Measurements from ENCODE around the gene CAMTA1. TPM values are rescaled to one million over a fixed set of nuclear protein-coding genes. Genes with fewer than 3 reads are reported as not detected.

CAMTA1 gene
- total and polyA plus RNA-seq, 2 experiments from 2014 or later = 89.0 to 145 TPM

DNA sequence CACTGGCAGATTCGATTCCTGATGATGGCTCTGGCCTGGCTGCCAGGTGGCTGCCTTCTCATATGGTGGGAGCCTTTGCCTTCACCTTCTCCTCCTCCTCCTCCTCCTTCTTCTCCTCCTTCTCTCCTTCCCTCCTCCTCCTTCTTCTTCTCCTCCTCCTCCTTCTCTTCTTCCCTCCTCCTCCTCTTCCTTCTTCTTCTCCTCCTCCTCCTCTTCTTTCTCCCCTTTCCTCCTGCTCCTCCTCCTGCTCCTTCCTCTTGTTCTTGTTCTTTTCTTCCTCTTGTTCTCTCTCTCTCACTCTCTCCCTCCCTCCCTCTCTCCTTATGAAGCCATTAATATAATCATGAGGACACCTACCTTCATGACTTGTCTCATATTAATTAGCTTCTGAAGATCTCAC is 278.7 kb downstream of the CAMTA1 start:
- no peaks in the 10 kb centered on the region for H3K9me3 ChIP-seq (ENCODE audit: low read depth)
- WGBS (ENCODE audit: low lambda C conversion rate, missing lambda C conversion rate) = 100% methylated on average over 1 of the region's 1 CpG
- no peaks in the 10 kb centered on the region for H3K9me2 ChIP-seq (replicated peaks; ENCODE audit: insufficient read depth)
- no peak for DNase-seq (ENCODE audit: low spot score)
- H4K20me1 ChIP-seq (ENCODE audit: insufficient read depth, poor library complexity, severe bottlenecking) = no peaks in the 10 kb centered on the region
- no peaks in the 10 kb centered on the region for H3K36me3 ChIP-seq (replicated peaks; ENCODE audit: insufficient read depth, low read depth)
- H3K4me2 ChIP-seq = no peak overlapping the region
- no peak overlapping the region for H3K27ac ChIP-seq
- peaks cover 5% of the 10 kb centered on the region for H3K27me3 ChIP-seq
- H3K4me3 ChIP-seq = no peak overlapping the region
- no peaks in the 10 kb centered on the region for H3K79me2 ChIP-seq
- TF ChIP-seq, protein P1, sequence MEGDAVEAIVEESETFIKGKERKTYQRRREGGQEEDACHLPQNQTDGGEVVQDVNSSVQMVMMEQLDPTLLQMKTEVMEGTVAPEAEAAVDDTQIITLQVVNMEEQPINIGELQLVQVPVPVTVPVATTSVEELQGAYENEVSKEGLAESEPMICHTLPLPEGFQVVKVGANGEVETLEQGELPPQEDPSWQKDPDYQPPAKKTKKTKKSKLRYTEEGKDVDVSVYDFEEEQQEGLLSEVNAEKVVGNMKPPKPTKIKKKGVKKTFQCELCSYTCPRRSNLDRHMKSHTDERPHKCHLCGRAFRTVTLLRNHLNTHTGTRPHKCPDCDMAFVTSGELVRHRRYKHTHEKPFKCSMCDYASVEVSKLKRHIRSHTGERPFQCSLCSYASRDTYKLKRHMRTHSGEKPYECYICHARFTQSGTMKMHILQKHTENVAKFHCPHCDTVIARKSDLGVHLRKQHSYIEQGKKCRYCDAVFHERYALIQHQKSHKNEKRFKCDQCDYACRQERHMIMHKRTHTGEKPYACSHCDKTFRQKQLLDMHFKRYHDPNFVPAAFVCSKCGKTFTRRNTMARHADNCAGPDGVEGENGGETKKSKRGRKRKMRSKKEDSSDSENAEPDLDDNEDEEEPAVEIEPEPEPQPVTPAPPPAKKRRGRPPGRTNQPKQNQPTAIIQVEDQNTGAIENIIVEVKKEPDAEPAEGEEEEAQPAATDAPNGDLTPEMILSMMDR (IDR thresholded peaks at IDR 0.05; ENCODE audit: poor library complexity) = no peak
- TF ChIP-seq EZH2 (IDR thresholded peaks at IDR 0.05; ENCODE audit: borderline replicate concordance) = no peak
- TF ChIP-seq EZH2phosphoT487 (IDR thresholded peaks at IDR 0.05; ENCODE audit: low read depth, severe bottlenecking, unreplicated experiment) = no peak
- H2AFZ ChIP-seq = no peak overlapping the region
- H3K4me1 ChIP-seq (ENCODE audit: insufficient read depth) = no peaks in the 10 kb centered on the region

DNA sequence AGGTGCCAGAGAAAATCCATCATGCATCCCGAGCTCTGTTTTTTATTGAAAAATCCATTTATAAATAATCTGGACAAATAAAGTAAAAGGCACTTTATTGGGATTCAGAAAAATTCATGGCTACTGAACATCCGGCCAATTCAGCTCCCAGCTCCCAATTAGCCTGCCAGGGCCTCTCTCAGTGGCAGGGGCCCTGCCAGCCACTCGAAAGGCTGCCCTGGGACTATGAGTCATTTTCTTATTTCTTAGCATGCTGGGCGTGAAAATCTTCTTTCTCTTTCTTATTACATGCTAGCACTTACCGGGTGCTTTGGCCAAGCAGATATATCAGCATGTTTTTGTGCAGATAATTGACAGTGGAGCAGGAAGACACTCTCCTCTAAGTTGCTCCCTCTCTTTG is 283.3 kb downstream of the CAMTA1 start:
- Histone ChIP-seq H3K79me2 (no peaks in the 10 kb centered on the region), H4K20me1 (ENCODE audit: insufficient read depth, poor library complexity, severe bottlenecking) (no peaks in the 10 kb centered on the region), H3K27me3 (peaks cover 18% of the 10 kb centered on the region), H3K36me3 (replicated peaks; ENCODE audit: insufficient read depth, low read depth) (no peaks in the 10 kb centered on the region), H3K27ac (no peak overlapping the region), H2AFZ (no peak overlapping the region), H3K4me2 (no peak overlapping the region), H3K9me2 (replicated peaks; ENCODE audit: insufficient read depth) (no peaks in the 10 kb centered on the region), H3K9me3 (ENCODE audit: low read depth) (no peaks in the 10 kb centered on the region), H3K4me1 (ENCODE audit: insufficient read depth) (no peaks in the 10 kb centered on the region), H3K4me3 (no peak overlapping the region)
- WGBS (ENCODE audit: low lambda C conversion rate, missing lambda C conversion rate) = 89% methylated on average over 5 of the region's 5 CpGs
- DNase-seq (ENCODE audit: low spot score) = no peak
- TF ChIP-seq EZH2phosphoT487 (IDR thresholded peaks at IDR 0.05; ENCODE audit: low read depth, severe bottlenecking, unreplicated experiment) (no peak), EZH2 (IDR thresholded peaks at IDR 0.05; ENCODE audit: borderline replicate concordance) (no peak)
- TF ChIP-seq, protein P1 (IDR thresholded peaks at IDR 0.05; ENCODE audit: poor library complexity) = no peak

DNA sequence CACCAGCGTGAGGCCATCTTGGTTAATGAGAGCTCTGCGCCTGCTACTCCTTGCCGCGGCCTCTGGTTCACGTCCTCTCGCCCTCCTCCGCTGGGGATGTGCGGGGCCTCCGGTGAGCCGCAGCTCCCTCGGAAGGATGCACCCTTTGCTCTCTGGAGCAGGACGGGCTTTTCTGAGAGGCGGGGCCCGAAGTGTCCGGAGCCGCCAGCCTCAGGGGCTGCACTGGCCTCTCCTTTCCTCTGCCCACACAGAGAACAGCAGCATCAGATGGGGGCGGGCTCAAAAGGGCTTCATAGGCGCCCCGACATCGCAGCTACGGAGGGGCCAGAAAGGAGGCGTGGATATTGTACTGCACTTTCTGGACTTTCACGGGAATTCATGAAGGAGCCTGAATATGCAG is 284.7 kb downstream of the CAMTA1 start:
- peak; percentile 16 for DNase-seq (ENCODE audit: low spot score)
- Histone ChIP-seq H3K27ac (no peak overlapping the region), H3K4me1 (ENCODE audit: insufficient read depth) (no peaks in the 10 kb centered on the region), H3K9me3 (ENCODE audit: low read depth) (no peaks in the 10 kb centered on the region), H3K27me3 (peaks cover 18% of the 10 kb centered on the region), H2AFZ (peak overlapping the region; percentile 3), H3K4me2 (peak overlapping the region; percentile 88), H4K20me1 (ENCODE audit: insufficient read depth, poor library complexity, severe bottlenecking) (no peaks in the 10 kb centered on the region), H3K9me2 (replicated peaks; ENCODE audit: insufficient read depth) (no peaks in the 10 kb centered on the region), H3K4me3 (peak overlapping the region; percentile 8), H3K79me2 (no peaks in the 10 kb centered on the region), H3K36me3 (replicated peaks; ENCODE audit: insufficient read depth, low read depth) (no peaks in the 10 kb centered on the region)
- WGBS (ENCODE audit: low lambda C conversion rate, missing lambda C conversion rate) = 5% methylated on average over 23 of the region's 23 CpGs
- TF ChIP-seq EZH2 (IDR thresholded peaks at IDR 0.05; ENCODE audit: borderline replicate concordance) (no peak), EZH2phosphoT487 (IDR thresholded peaks at IDR 0.05; ENCODE audit: low read depth, severe bottlenecking, unreplicated experiment) (no peak)
- TF ChIP-seq, protein P1 (IDR thresholded peaks at IDR 0.05; ENCODE audit: poor library complexity) = no peak

Data from hepatocyte (in vitro differentiated cells).